Stimulated activated naive CD8-positive, alpha-beta T cell treated with anti-CD3 and anti-CD28 coated beads, Interleukin-15, Interleukin-2, amounts not matched to agents 100 U/mL and 50 U/mL, for 24 hours (primary cell): ENCODE data around the gene NUS1.
"Not testable (repeated sequence)": the region's sequence is repeated elsewhere in the genome, so short reads cannot be mapped to it uniquely, and the experiment has no call there.

Source experiments
- ATAC-seq: fragments of 150-1000 bp; cut with Tn5 transposase; one replicate; pipeline ENCODE4 v1.10.0; 2021
- DNase-seq: peaks from one replicate; pipeline ENCODE4 v3.0.0; 2021

NUS1 gene

DNA sequence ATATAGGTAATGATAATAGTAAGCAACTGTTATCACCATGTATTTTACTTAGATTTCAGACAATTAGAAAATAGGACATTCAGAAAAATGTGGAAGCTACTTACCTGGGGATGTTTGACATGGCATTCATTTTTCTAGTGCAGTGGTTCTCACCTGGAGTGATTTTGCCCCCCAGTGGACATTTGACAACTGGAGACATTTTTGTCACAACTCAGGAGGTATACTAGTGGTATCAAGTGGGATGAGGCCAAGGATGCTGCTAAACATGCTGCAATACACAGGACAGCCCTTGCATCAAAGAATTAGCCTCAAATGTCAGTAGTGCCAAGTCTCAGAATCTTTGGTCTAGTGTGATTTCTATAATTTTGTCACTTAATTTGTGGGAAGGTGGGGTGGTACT, 36.1 kb downstream of the NUS1 start:
- no peak for DNase-seq
- no peak for ATAC-seq

DNA sequence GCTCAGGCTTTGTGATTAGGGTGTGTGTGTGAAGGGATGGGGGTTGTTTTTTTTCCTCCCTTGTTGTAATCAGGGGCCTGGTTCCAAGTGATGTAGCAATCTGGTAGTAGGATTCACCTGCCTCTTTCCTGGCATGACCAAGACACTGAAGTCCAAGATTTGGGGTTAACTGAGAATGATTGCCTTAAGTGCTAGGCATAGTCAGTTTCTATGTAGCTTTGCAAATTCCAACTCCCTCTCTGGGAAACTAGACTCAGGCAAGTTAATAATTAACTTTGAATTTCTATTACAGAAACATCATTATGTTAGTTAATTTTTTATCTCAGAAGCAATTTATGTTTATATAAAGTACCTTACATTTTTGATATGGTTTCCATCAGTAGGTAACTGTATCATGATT, 43.6 kb downstream of the NUS1 start:
- DNase-seq (no peak), ATAC-seq (no peak)

DNA sequence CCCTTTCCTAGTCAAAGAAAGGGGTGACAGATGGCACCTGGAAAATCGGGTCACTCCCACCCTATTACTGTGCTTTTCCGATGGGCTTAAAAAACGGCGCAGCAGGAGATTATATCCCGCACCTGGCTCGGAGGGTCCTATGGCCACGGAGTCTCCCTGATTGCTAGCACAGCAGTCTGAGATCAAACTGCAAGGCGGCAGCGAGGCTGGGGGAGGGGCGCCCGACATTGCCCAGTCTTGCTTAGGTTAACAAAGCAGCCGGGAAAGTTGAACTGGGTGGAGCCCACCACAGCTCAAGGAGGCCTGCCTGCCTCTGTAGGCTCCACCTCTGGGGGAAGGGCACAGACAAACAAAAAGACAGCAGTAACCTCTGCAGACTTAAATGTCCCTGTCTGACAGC, 46.3 kb downstream of the NUS1 start:
- not testable (repeated sequence) for ATAC-seq

DNA sequence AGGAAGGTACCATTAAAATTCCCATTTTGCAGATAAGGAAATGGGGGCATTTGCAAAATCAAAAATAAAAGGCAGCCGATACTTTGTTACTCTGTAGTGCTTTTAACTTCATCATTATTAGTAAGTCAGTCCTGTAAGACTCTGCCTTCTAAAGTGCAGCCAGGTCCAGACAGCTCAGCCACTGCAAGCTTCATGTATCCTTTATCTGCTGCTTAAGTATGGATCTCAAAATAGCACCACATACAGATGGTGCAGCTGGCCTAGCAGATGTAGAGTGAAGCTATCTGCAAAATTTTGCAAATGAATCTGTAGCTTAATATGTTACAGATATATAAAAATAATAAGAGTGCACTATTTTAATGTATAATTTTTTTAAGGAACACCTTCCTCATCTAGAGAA, 53.4 kb downstream of the NUS1 start:
- no peak for DNase-seq
- no peak for ATAC-seq

More for the DNA sequence above, 46.3 kb downstream of the NUS1 start:
- DNase-seq: not testable (repeated sequence)

DNA sequence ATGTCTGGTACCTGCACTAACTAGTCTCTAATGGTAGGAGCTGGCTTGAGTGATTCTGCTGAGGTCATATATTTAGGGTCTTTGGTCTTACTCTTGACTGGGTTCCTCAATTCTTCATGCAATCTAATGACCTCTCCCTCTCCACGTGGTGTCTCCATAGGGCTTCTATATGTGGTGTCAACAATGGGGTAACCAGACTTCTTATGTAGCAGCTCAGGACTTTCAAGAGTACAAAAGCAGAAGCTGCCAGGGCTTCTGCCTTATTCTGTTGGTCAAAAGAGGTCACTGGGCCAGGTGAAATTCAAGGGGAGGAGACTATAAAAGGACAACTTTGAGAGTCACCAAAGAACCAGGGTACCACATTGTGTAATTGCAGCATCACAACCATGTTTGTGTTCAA, 54.3 kb downstream of the NUS1 start:
- no peak for ATAC-seq

DNA sequence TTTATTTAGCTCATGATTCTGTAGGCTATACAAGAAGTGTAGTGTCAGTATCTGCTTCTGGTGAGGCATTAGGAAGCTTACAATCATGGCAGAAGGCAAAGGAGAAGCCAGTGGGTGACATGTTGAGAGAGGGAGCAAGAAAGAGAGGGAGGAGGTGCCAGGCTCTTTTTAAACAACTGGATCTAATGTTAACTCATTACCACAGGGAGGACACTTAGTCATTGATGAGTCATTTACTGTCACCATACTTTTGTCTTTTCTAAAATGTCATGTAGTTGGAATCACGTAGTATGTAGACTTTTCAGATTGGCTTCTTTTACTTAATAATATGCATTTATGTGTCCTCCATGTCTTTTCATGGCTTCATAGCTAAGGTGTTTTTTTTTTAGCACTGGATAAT, 58.1 kb downstream of the NUS1 start:
- peak; percentile 77 for ATAC-seq
- DNase-seq: no peak

More for the DNA sequence above, 54.3 kb downstream of the NUS1 start:
- DNase-seq: no peak

DNA sequence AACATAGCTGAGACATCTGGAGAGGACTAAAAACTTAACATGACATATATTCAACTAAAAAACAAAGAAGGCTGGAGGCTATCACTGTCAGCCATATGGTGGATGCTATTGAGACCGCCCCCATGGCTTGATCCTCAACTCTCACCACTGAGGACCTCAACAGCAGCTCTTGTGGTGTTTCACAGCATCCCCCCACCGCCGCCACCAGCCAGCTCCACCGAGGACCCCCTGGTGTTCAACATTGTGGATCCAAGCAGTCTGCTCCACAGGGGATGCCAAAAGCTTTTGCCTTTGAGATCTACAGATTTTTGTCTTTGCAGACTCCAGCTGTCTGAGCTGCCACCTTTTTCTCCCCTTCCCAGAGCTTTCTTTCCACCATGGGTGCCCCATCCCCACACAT, 64.6 kb downstream of the NUS1 start:
- DNase-seq: no peak

DNA sequence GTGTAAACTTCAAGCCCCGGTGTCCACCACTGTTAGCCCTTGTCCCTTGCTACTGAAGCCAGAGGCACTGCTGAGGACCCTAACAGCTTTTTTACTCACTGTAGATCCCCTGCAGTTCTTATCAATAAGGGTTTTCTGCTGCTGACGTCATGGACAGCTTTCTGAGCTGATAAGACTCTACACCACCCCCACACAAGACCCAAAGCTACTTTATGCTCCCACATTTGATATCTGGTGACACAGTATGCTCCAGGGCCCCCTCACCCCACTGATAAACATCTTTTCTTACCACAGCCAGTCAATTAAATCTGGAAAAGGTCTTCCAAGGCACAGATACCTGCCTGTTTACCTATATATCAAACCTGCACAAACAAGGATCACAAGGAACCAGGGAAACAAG, 65.3 kb downstream of the NUS1 start:
- ATAC-seq: no peak
- DNase-seq: no peak

More for the DNA sequence above, 64.6 kb downstream of the NUS1 start:
- no peak for ATAC-seq

DNA sequence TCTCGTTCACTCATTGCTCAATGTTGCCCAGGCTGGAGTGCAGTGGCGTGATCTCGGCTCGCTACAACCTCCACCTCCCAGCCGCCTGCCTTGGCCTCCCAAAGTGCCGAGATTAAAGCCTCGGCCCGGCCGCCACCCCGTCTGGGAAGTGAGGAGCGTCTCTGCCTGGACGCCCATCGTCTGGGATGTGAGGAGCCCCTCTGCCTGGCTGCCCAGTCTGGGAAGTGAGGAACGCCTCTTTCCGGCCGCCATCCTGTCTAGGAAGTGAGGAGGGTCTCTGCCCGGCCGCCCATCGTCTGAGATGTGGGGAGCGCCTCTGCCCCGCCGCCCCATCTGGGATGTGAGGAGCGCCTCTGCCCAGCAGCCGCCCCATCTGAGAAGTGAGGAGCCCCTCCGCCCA, 75.4 kb downstream of the NUS1 start:
- DNase-seq: not testable (repeated sequence)

More for the DNA sequence above, 75.4 kb downstream of the NUS1 start:
- ATAC-seq: not testable (repeated sequence)
